Transverse colon (tissue), 4 donors: ENCODE measurements around the gene CENPC. TPM values are rescaled to one million over a fixed set of nuclear protein-coding genes. Genes with fewer than 3 reads are reported as not detected.
"Not testable (repeated sequence)": the region's sequence is repeated elsewhere in the genome, so short reads cannot be mapped to it uniquely, and the experiment has no call there.

ENCODE experiments used
- DNase-seq: peaks from one replicate; pipeline ENCODE4 v3.0.0-alpha.2; 2019
- H3K27ac ChIP-seq, 4 donors: fragments of 200-600 bp; sonication (generic); 2 replicates each; pipeline ENCODE4 v1.5.1; 2016 to 2018; ENCODE audit warnings: inconsistent platforms in 4 of 4
- H3K27me3 ChIP-seq: fragments of 200-600 bp; sonication (generic); 2 replicates; pipeline ENCODE4 v1.5.1; 2017; ENCODE audit warnings: inconsistent platforms
- H3K36me3 ChIP-seq, 4 donors: fragments of 200-600 bp; sonication (generic); 2 replicates each; pipeline ENCODE4 v1.5.1; 2017 to 2019; ENCODE audit warnings: inconsistent platforms in 4 of 4
- H3K4me1 ChIP-seq, 4 donors: fragments of 200-600 bp; sonication (generic); 2 replicates each; pipeline ENCODE4 v1.5.1; 2017 to 2020; ENCODE audit warnings: inconsistent platforms in 4 of 4
- H3K4me3 ChIP-seq, 4 donors: fragments of 200-600 bp; sonication (generic); 1 replicate in 1 of 4; 2 replicates in 3 of 4; pipeline versions ENCODE4 v1.5.1 to v1.6.1; 2017 to 2019; ENCODE audit warnings: inconsistent platforms in 4 of 4
- H3K9me3 ChIP-seq, 2 donors: fragments of 200-600 bp; sonication (generic); 2 replicates each; pipeline ENCODE4 v1.5.1; 2017 to 2019; ENCODE audit warnings: inconsistent platforms in 2 of 2
- EP300 ChIP-seq: sonication (generic); formaldehyde crosslinking; IDR thresholded peaks from one replicate; pipeline ENCODE4 v1.6.1; 2017; ENCODE audit warnings: antibody characterized with exemption, low read depth
- POLR2A ChIP-seq: fragments of 450-650 bp; IDR thresholded peaks from one replicate; pipeline ENCODE4 v1.6.1; 2016; ENCODE audit warnings: antibody characterized with exemption, mild to moderate bottlenecking, moderate library complexity
- POLR2AphosphoS5 ChIP-seq, 3 donors: sonication (generic); formaldehyde crosslinking; IDR thresholded peaks; one replicate each; pipeline ENCODE4 v1.6.1; 2016; ENCODE audit warnings: antibody characterized with exemption in 3 of 3
- WGBS, 2 donors: methylation state at CpG; one replicate each; pipeline ENCODE4 v1.1.5; 2018; ENCODE audit warnings: low coverage in 1 of 2; 5-methylcytosine and 5-hydroxymethylcytosine counted together
- in situ Hi-C, 4 donors: fragments of 200-750 bp; cut with MboI; loops; one replicate each; pipeline versions ENCODE4 v1.15.0 to v1.15.1; 2017; ENCODE audit warnings: low sequenced_read_pairs in 3 of 4, low pct_ligation_motif_present in 1 of 4, low pct_unique_long_range_greater_than_20kb in 1 of 4
- intact Hi-C: fragments of 100-400 bp; cut with DNase I; formaldehyde crosslinking; loops from one replicate; pipeline ENCODE4 v1.15.1; 2023; ENCODE audit warnings: low total_unique reads
- total RNA-seq, 4 donors: library from RNA; depleted of rRNA; stranded (reverse); fragments of >200 nt; gene quantifications; one replicate each; pipeline ENCODE4 v1.1.0, GENCODE V29; 2016
- TF ChIP-seq, protein P1 (sequence below), 5 experiments: fragments of 200-600 bp in 3 of 5; fragments of 450-650 bp in 2 of 5; sonication (generic) in 3 of 5; IDR thresholded peaks; 1 replicate in 2 of 5; 2 replicates in 3 of 5; pipeline ENCODE4 v1.5.1; 2016 to 2017; ENCODE audit warnings: antibody characterized with exemption in 5 of 5, inconsistent platforms in 3 of 5, mild to moderate bottlenecking in 2 of 5, moderate library complexity in 1 of 5

The CENPC gene
- total RNA-seq, 4 donors from 2014 or later: 16.1 to 39.5 (median 23.4) TPM

DNA sequence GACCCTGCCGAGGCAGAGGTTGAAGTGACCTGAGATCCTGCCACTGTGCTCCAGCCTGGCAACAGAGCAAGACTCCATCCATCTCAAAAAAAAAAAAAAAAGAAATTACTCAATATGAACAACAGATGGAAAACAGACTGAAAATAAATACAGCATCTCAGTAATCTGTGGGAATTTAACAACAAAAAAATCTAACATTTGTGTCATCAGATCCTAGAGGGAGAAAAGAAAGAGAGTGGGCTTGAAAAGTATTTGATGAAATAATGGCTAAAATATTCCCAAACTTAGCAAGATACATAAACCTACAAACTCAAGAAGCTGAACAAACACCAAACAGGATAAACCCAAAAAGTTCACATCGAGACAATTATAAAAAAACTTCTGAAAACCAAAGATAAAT, 84.7 kb downstream of the CENPC start:
- DNase-seq: no peak
- peaks cover 0 to 3% (median 0%) of the 10 kb centered on the region in 4 donors for H3K36me3 ChIP-seq
- no peaks in the 10 kb centered on the region for H3K9me3 ChIP-seq
- H3K27me3 ChIP-seq: no peaks in the 10 kb centered on the region
- H3K4me3 ChIP-seq: no peak overlapping the region
- TF ChIP-seq, protein P1, sequence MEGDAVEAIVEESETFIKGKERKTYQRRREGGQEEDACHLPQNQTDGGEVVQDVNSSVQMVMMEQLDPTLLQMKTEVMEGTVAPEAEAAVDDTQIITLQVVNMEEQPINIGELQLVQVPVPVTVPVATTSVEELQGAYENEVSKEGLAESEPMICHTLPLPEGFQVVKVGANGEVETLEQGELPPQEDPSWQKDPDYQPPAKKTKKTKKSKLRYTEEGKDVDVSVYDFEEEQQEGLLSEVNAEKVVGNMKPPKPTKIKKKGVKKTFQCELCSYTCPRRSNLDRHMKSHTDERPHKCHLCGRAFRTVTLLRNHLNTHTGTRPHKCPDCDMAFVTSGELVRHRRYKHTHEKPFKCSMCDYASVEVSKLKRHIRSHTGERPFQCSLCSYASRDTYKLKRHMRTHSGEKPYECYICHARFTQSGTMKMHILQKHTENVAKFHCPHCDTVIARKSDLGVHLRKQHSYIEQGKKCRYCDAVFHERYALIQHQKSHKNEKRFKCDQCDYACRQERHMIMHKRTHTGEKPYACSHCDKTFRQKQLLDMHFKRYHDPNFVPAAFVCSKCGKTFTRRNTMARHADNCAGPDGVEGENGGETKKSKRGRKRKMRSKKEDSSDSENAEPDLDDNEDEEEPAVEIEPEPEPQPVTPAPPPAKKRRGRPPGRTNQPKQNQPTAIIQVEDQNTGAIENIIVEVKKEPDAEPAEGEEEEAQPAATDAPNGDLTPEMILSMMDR (IDR thresholded peaks at IDR 0.05): no peak
- no peak for TF ChIP-seq EP300
- no peak for TF ChIP-seq POLR2A
- no peak for TF ChIP-seq POLR2AphosphoS5 (IDR thresholded peaks at IDR 0.05)
- intact Hi-C loops (no loop called here), in situ Hi-C loops (no loop called here)
- no peaks in the 10 kb centered on the region for H3K4me1 ChIP-seq
- no peak overlapping the region for H3K27ac ChIP-seq
- 89 to 100% methylated on average over 1 to 2 of the region's 2 CpGs for WGBS, 2 donors

DNA sequence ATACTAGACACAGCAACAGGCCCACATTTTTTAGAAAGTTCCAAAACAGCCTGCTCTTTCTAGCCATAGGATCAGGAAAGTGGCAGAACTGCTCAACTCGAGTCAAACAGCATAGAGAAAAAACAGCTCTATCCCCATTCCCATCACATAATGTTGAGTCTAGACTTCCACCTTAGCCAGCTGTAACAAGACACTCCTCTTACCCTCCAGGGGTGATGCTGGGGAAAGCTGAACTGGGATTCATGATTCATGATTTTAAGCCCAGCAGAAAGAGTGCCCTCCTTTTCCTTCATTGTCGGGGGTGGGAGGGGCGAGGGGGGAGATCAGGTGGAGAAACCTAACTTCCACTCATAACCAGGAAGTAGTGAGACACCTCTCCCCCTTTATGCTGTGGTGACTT, 86.1 kb downstream of the CENPC start:
- H3K27ac ChIP-seq: no peak overlapping the region
- H3K27me3 ChIP-seq: no peaks in the 10 kb centered on the region
- TF ChIP-seq POLR2AphosphoS5 (IDR thresholded peaks at IDR 0.05) (no peak), POLR2A (no peak), EP300 (no peak)
- TF ChIP-seq, protein P1 (IDR thresholded peaks at IDR 0.05): no peak
- intact Hi-C loops (no loop called here), in situ Hi-C loops (no loop called here)
- peaks cover 0 to 3% (median 0%) of the 10 kb centered on the region in 4 donors for H3K36me3 ChIP-seq
- DNase-seq: no peak
- H3K4me3 ChIP-seq: no peak overlapping the region
- WGBS, 2 donors: 93% methylated on average over 3 of the region's 3 CpGs
- no peaks in the 10 kb centered on the region for H3K4me1 ChIP-seq
- no peaks in the 10 kb centered on the region for H3K9me3 ChIP-seq

DNA sequence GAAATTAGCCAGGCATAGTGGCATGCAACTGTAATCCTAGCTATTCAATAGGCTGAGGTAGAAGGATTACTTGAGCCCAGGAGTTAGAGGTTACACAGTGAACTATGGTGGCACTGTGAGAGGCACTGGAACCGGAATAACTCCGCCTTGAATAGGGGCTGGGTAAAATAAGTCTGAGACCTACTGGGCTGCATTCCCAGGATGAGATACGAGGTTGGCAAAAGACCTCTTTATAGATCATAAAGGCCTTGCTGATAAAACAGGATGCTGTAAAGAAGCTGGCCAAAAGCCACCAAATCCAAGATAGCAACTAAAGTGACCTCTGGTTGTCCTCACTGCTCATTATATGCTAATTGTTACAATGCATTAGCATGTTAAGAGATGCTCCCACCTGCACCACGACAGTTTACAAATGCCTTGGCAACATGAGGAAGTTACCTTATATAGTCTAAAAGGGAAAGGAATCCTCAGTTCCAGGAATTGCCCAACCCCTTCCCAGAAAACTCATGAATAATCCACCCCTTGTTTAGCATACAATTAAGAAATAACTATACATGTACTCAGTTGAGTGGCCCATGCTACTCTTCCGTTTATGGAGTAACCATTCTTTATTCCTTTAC, 88.6 kb downstream of the CENPC start:
- peak; percentile 40 for DNase-seq
- in situ Hi-C loops: no loop called here

DNA sequence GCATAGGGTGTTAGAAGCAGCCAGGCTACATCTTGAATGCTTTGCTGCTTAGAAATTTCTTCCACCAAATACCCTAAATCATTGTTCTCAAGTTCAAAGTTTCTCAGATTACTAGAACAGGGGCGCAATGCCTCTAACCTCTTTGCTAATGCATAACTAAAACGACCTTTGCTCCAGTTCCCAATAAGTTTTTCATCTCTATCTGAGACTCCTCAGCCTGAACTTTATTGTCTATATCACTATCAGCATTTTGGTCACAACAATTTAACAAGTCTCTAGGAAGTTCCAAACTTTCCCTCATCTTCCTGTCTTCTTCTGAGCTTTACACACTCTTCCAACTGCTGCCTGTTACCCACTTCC, 92.5 kb downstream of the CENPC start:
- H3K27me3 ChIP-seq, H3K36me3 ChIP-seq, intact Hi-C loops, H3K27ac ChIP-seq, DNase-seq, H3K4me1 ChIP-seq, H3K9me3 ChIP-seq, H3K4me3 ChIP-seq, in situ Hi-C loops: not testable (repeated sequence)
- 63 to 67% methylated on average over 2 of the region's 2 CpGs for WGBS, 2 donors

More for the DNA sequence above, 88.6 kb downstream of the CENPC start:
- TF ChIP-seq POLR2A (no peak), EP300 (no peak)
- TF ChIP-seq, protein P1 (IDR thresholded peaks at IDR 0.05): no peak
- peaks cover 0 to 3% (median 0%) of the 10 kb centered on the region in 4 donors for H3K36me3 ChIP-seq
- H3K4me3 ChIP-seq: no peak overlapping the region
- H3K27ac ChIP-seq: no peak overlapping the region
- H3K9me3 ChIP-seq: no peaks in the 10 kb centered on the region
- no peaks in the 10 kb centered on the region for H3K4me1 ChIP-seq
- 37 to 53% methylated on average over 4 to 5 of the region's 5 CpGs for whole genome bisulfite sequencing, 2 donors
- no peaks in the 10 kb centered on the region for H3K27me3 ChIP-seq
- intact Hi-C loops: no loop called here
